ENCODE measurements around the gene RASL11B.

Gene RASL11B

DNA sequence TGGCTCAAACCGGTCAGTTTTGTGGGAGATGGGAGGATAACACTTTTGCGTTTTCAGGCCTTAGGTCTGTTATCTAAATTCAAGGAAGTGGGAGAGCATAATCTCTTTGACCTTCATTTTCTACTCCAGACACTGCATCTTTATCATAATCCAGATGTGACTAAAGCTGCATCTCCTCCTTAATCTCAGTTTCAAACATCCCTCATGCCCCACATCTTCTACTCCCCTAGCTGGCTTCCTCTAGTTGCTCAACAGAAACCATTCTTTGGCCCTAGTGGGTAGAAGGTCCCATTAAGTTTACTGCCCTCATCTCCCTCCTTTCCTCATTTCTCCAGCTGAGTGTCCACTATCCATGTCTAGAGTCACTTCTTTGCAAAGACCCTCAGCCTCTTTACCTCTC, 18.8 kb upstream of the RASL11B start:
- DNase-seq (ENCODE audit: low read depth): no peak

DNA sequence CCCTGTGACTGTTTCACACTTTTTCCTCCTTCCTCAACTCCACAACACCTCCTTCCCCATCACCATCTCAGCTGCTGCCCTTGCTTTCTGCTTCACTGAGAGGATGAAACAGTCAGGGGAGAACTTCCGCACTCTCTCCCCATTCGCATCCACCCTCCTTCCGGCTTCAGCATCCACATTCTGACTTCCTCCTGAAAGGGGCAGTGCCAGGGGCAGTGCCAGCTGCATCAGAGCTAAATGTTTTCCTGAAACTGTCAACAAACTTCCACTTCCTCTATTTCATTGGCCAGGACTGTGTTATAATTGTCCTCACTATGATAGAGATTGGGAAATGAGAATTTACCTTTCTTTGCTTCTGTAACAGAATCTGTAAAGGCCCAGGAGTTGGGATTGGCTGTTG, 18.2 kb upstream of the RASL11B start:
- DNase-seq (ENCODE audit: low read depth): no peak

DNA sequence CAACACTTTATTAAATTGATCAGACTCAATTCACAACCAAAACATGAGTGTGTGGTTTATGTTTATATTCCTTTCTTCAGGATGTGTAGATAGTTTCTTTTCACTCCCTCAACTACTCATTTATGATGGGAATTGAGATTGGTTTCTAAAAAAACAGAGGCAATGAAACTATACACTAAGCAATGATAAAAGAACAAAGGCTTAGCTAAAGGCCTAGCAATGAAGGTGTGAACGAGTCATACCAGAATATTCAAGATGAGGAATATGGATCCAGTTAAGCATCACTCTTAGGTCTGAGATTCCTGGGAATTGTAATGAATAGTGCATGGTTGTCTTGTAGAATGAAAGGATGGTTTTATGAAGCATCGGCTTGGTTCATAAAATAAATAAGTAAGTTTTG, 17.5 kb upstream of the RASL11B start:
- DNase-seq (ENCODE audit: low read depth): no peak

DNA sequence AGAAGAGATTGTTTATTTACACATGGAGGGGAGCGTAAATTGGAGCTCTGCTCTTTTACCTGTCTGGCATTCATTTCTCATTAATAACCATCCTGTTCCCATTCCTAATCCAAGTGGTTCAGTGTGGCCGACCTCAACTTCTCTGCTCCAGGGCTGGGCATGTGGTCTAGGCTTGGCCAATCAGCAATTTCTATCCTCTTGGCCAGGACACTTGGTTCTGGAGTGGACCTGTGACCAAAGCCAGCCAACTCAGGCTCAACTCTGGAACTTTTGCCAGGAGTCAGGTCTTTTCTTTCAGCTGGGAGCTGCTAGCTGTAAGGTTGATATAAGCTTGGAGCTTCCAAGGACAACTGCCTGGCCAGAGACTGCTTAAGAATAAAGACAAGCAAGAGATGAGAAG, 15.6 kb upstream of the RASL11B start:
- DNase-seq (ENCODE audit: low read depth): no peak

DNA sequence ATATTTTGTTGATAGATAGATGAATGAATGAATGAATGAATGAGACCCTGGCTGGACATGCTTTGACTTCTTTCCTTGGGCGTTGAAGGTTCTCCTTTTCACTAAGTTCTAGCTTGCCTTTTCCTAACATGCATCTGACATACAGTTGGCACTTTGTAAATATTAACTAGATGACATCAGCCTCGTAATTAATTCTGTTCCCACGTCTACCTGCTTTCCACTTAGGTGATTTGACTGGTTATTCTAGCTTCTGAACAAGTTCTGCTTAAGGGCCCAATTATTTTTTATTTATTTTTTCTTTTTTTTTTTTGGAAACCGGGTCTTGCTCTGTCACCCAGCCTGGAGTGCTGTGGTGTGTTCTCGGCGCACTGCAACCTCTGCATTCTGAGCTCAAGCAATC, 13.9 kb upstream of the RASL11B start:
- no peak for DNase-seq (ENCODE audit: low read depth)

DNA sequence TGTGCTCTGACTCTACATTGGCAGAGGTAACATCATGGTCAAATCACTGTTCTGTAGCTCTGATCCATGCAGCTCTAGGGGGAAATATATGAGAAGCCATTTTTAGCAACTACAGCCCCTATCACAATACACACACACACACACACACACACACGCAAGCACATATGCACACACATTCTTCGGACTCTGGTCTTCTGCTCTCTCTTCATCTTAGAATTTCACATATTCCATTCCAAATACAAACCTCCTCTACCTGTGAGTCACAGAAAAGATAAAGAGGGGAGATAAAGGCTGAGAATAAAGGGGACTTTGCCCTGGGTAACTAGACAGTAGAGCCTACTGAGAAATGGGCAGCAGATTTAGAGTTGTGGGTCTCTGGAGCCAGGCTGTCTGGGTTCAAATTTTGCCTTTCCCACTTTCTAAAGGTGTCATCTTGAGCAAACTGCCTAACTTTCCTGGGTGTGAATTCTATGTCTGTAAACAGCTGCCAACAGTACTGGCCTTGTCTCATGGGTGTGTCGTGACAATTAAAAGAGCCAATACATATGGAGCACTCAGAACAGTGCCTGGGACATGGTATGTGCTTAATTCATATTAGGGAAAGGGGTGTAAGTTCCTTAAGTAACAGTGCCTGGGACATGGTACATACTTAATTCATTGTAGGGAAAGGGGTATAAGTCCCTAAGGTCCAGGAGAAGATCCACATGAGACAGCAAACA, 11.6 kb upstream of the RASL11B start:
- no peak for DNase-seq (ENCODE audit: low read depth)

DNA sequence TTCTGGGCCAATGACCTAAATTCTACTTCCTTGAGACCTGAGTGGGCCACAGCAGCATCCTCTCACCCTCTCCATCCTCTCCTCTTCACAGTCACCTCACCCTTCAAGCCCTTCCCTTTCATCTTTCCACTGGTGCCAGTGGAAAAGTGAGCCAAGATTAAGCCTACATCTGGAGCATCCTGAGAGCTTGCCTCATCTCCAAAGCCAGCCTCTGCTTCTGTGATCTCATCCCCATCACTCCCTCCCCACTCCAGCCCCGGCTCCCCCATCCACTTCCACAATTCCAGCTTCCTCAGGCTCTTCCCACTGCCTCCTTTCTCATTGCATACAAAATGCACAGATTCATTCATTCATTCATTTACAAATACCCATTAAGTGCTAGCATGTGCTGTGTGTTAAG, 10.1 kb upstream of the RASL11B start:
- DNase-seq (ENCODE audit: low read depth): no peak

DNA sequence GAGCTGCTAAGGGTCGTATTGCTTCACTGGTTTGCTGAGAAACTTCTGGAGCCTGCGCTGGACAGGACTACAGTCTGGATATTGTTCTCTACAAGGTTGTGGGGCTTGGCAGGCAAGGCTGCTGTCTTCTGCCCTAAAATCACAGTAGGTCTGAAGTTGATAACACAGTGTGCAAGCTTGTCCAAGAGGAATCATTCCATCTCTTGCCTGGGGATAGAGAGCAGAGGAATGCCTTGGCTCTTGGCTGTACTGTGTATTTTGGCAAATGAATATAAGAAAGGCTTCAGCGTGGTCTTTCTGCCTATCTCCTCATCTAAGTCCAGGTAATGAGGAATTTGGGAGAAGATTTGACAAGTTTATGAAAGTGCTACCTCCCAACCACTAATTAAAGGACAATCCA, 9.4 kb upstream of the RASL11B start:
- DNase-seq (ENCODE audit: low read depth): no peak

DNA sequence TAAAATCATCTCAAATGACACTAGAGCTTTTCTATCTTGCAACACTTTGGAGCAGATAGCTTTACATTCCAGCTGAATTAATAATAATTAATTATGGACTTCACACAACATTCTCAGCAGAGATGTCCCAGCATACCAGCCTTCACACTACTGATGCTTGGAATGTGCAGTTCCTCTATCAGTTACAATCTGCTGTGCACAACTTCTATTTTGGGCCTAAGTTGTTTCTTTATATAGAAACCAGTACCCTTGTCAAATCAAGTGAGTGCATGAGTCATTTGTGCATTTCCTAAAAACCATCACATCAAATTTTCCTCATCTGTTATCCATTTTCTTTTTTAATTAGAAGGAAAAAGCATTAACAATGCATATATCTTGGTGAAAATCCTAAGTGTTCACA, 8.8 kb upstream of the RASL11B start:
- peak; percentile 38 for DNase-seq (ENCODE audit: low read depth)

DNA sequence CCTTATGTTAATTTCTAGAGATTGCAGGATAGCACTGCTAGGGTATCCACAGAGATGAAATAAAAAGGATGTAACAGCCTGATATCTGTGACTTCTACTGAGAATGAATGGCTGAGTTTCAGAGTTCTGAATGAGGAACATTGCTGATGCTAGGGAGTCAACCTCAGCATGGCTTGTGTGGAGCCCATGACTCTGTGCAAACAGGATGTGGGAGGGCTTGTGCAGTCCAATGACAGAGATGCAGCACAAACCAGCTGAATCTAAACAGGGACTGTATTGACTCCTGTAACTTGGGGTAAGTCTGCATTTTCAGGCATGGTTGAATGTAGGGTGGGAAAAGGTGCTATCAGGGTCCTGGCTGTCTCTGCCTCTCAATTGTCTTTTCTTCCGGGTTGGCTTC, 5.3 kb upstream of the RASL11B start:
- DNase-seq (ENCODE audit: low read depth): no peak

DNA sequence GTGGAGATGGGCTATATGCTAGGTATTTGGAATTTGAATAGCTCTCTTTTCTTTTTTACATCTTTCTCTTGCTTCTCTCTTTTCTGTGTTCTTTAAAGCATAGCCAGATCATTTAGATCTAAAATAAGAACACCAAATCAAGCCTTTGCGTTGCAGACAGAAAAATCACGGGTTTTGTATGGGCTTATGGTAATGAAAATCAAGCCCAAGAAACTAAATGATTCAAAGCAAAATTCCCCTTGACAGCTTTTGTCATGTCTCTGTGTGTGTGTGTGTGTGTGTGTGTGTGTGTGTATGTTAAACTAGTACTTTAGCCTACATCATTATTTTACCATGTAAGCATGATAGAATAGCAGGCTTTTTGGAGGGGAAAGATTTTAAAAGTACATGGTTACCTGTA, 1.8 kb upstream of the RASL11B start:
- no peak for DNase-seq (ENCODE audit: low read depth)

DNA sequence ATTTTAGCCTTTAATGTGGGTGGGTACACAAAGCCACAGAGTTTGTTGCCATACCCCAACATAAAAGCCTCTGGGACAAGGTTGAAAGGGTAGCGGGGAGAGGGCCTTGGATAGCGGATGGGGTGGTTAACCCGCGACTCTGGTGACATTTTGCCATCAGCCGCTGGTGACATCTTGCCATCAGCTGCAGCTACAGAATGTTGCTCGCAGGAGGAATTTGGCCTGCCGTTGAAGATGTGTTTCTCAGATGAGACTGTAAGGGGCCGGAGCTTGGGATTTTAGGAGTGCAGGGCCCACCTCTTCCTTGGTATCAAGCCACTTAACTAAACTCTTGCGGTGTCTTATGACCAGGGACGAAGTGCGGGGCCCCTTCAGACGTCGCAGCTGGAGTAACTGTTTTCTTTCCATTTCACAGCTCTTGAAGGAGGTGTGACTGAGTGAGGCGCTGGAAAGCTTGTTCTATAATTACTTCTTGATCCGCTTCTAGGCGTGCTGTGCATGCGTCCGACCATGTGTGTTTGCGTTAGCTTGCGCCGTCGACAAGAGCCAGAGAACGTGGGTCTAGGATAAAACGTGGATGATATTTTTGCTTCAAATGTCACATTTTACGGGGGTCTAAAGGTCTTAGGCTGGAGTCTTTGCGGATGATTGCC, 820 bp upstream of the RASL11B start:
- no peak for DNase-seq (ENCODE audit: low read depth)

DNA sequence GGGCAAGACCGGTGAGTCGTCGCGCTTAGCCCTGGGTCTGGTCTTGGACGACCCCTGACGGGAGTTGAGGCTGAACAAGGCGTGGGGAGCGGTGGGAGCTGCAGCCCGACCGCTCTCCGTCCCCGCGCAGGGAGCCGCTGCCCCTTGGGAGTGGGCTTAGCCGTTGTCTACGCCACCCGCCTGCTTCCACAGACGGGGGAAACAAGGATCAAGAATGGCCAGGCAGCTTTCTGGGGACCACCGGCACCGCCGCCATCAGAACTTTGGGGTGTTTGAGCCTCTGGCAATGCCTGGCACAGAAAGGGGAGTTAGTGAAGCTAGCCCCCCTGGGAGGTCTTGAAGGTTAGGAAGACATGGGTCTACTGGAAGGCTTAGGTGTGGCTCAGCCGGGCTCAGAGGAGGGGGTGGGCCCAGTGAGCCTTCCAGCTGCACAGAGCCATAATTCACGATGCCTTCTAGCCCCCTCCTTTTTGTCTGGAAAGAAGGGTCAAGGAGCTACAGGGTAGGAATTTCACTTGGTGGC, 583 bp downstream of the RASL11B start:
- no peak for DNase-seq (ENCODE audit: low read depth)

DNA sequence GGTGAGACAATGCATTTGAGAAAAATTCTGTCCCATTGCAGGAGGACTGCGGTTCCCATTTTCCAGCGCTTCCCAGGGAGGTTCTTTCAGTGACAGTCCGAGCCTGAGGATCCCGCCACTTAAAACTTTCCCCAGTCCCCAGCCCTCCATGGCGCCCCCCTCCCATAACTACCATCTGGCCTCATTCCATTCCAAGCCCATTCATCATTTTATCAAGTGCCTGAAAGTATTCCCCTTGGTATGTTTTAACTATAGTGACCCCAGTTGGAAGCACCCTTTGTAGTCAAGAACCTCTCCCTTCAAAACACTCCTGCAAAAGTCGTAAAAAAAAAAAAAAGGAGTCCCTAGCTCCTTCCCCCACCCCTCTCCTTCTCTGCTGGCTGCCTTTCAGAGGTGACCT, 1.2 kb downstream of the RASL11B start:
- no peak for DNase-seq (ENCODE audit: low read depth)

DNA sequence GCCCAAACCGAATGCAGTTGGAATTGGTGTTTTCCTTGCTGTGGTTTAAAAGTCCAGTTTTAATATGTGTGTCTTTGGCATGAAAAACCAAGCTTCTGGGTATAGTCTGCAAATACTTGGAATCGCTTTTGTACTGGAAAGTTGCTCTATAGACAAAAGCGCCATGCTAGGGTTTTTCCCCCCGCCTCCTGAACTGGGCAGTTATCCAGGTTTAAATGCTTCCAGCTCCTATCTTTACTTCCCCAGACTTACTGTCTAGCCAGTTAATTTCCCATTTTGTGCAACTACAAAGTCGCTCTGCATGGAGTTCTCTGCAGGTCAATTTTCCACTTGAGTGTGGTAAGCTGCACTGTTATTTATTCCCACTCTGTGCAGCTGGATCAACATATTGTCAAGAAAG, 2.7 kb downstream of the RASL11B start:
- DNase-seq (ENCODE audit: low read depth): no peak

DNA sequence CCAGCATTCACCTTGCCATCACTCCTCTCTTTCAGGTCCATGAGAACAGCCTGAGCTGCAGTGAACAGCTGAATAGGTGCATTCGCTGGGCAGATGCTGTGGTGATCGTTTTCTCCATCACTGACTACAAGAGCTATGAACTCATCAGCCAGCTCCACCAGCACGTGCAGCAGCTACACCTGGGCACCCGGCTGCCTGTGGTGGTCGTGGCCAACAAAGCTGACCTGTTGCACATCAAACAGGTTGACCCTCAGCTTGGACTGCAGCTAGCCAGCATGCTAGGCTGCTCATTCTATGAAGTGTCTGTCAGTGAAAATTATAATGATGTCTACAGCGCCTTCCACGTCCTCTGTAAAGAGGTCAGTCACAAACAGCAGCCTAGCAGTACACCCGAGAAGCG, 3.2 kb downstream of the RASL11B start:
- no peak for DNase-seq (ENCODE audit: low read depth)

DNA sequence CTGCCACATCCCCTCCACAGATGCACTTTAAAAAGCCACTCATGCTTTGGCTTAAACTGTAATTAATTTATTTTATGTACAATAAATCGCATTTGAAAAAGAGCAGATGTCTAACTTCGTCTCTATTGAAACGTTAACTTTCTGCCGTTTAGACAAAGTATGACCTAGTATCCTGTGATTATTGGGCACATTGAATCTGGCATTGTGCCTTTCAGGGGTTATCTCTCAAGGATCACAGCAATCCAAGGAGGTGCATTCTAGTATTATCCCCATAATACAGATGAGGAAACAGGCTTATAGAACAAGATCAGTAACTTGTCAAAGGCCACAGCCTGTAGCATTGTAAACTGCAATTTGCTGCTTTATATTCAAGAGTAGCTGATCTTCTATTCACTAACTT, 4.6 kb downstream of the RASL11B start:
- no peak for DNase-seq (ENCODE audit: low read depth)

DNA sequence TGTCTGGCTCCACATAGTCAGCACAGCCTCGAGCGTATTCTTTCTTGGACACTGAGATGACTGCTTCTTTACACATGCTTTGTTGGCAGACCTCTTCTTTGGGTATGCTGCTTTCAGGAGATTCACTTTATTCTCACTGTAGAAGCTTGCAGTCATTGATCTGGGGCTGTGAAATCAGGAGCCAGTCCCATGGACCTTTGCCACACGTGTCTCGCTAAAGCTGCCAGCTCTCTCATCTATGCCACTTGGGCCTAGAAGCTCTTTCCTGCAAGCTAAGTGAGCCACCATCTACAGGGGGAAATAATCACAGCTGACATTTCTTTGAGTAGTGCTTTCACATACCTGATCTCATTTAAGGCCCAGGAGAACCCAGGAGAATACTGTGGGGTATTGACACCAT, 5.0 kb downstream of the RASL11B start:
- no peak for DNase-seq (ENCODE audit: low read depth)

DNA sequence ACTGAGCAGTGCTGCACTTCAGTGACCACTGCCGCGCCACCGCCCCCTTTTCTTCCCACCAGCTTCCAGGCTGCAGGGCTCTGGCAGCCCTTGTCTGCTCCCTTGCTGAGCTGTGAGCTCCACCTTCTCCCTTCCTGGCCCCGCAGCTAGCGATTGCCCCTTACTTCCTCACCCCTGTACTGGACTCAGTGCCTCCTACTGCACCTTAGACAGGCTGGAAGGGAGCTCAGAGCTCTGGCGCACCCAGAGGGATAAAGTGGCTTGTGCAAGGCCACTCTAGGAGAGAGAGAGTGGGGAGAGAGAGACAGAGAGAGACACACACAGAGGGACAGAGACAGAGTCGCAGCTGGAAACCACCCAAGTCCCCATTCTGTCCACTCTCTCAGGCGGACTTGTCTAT, 6.0 kb downstream of the RASL11B start:
- DNase-seq (ENCODE audit: low read depth): no peak

DNA sequence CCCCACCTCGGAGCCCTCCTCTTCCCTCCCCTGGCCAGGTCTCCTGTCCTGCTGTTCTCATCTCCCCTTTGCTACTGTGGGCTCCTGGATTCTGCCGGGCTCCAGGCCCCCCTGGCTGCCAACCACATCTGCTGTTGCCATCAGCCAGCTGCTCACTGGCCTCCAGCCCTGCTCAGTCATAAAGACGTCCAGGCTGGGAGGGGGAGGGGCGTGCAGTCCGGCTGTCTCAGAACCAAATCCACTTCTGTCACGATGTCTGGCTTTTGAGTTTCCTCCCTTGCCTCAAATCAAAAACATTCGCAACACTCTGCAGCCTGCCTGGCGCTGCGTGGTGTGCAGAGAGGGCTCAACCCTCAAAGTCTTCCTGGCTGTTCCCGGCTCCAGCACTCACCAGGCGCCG, 7.1 kb downstream of the RASL11B start:
- no peak for DNase-seq (ENCODE audit: low read depth)

DNA sequence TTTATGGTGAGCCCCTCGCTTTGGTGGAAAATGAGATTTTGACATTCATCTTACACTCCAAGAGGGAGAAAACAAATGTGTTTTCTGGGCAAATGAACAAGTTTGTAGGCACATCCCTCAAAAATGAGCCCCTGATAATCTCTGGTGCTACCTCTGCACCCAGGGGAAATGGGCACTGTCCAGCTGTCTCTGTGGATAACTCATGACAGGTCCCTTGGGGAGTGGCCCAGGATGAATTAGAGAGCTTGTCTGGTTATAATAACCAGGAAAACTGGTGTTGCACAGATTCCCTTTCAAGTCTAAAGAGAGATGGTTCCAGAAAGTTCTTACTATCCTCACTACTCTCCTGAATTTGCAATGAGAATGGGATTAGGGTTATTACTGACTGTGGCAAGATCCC, 7.5 kb downstream of the RASL11B start:
- no peak for DNase-seq (ENCODE audit: low read depth)

DNA sequence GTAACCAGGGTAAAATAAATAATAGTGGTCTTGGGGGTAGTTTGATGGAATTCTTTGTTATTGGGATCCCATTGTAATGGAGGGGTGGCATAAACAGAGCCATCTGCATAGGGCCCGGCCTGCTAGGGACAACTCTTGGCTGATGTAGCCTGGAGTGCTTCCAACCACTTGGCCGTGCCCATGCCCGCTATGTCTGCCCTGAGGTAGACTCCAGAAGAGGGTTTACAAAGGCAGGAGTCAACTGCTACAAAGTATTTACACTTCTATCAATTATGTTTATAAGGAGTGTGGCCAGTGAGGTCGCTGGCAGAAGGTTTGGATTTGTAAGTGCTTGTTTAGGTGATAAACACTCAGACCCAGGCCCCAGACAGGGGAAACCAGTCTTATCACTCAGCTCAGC, 8.1 kb downstream of the RASL11B start:
- no peak for DNase-seq (ENCODE audit: low read depth)

DNA sequence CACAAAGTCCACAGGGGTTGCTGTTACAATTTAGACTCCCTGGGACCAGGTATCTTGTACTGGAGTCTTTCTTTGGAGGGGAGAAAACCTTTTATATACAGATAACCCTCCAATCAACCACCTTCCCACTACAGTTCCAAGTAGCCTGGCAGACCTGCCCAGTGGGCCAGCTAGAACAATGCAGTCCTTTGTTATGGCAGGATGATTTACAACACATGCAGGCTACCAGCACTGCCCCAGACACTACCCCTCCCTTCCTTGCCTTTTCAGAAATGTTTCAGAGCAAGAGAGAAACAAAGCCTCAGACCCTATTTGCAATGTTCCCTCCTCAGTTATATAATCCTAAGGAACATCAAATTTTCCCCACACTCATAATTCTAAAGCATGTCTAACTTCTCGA, 11.1 kb downstream of the RASL11B start:
- DNase-seq (ENCODE audit: low read depth): no peak

DNA sequence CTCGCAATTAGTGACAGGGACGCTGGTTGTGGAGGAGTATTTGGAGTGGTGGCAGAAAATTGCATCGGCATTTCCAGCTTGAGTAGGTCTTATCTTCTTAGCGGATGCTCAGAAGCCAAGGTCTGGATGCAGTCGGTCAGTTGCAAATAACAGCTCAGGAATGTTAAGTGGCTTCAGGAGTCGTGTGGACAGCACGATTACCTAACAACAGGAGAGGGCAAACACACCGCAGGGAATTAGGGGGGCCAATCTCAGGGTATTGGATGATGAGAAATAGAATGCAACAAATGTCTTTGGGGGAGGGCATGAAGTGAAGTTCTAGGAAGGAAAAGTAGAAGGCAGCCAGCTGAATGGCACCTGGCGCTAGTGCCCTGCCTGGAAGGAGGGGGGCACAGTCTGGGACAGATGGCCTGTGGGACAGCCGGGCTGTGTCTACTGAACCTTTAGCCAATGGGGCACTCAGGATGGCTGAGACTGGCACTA, 11.8 kb downstream of the RASL11B start:
- DNase-seq (ENCODE audit: low read depth): no peak
